HG02943 (cell line): ENCODE results near the gene PRELID3B.

Source experiments
- ATAC-seq: cut with Tn5 transposase; IDR thresholded peaks from one replicate; pipeline ENCODE4 v1.9.1; 2021; ENCODE audit warnings: mild to moderate bottlenecking, low read depth, moderate library complexity; ENCODE audit not compliant: unreplicated experiment

PRELID3B gene

DNA sequence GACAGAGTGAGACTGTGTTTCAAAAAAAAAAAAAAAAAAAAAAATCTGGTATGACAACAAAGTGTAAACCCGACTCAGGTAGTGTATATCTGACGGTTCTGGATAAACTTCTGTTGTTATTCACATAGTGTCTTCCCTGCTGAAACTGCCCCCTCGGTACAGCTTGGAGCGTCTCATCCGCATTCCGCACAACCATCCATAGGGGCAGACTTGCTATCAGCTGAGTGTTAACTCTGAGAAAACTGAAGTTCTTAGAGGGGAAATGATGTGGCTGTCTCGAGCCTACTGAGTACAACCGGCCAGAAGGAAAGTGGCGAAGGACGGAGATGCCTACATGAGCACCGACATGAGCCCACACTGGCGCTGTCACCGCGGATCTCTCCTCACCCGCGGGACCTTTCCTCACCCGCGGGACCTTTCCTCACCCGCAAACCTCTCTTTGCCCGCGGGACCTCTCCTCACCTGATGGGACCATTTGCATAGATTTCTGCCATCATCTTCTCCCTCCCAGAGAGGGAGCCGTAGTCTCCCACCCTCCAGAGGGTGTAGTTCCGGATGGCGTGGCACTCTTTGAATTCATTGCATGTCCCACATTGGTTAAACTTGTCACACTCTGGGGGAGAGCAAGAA lies 45.3 kb downstream of the PRELID3B start:
- no peak for ATAC-seq

DNA sequence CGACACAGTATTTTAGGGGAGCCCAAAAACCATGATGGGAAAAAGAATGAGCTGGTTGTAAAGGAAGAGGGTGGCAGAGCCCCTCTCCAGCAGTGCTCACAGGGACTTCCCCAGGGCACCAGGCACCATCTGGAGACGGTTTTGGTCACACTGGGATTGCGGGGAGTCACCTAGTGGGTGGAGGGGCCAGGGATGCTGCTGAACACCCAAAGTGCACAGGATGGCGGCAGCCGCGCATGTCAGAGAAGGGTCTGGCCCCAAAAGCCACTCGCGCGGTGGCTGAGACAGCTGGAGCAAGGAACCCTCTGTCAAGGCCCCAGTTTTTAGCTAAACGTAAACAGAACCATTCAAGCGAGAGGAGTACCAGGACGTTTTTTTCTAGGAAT lies 46.4 kb downstream of the PRELID3B start:
- ATAC-seq, result no peak

DNA sequence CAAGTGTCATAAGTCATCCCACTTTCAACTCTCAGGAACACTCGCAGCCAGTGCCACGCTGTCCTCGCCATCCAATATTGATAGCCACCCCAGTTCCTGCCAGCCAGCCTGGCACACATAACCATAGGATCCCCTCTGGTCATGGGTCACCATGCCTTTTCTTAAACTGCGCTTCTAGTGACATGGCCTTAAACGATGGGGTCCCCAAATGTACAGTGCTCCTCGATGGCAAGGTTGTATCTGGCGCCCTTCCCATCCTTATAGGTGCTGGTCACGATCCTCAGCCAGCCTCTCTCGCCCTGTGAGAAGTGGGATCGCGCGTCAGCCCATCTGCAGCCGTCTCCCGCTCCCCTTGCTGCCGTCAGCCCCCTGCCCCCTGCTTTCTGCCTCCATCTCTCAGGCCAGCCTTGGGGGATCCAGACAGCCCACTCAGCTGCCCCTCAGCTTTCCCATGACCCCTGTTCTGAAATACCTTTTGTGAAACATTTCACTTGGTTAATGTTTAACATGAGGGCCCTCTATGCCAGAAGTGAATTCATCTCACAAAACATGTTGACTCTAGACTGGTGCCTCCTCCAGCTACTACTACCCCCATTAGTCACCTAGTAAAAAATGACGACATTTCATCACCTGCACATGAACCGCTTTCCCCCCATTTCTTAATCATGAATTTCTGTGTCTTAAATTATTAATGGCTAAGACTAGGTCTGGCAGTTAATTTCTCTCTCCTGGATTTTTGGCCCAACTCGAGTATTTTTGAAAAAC lies 46.9 kb downstream of the PRELID3B start:
- ATAC-seq, result no peak

DNA sequence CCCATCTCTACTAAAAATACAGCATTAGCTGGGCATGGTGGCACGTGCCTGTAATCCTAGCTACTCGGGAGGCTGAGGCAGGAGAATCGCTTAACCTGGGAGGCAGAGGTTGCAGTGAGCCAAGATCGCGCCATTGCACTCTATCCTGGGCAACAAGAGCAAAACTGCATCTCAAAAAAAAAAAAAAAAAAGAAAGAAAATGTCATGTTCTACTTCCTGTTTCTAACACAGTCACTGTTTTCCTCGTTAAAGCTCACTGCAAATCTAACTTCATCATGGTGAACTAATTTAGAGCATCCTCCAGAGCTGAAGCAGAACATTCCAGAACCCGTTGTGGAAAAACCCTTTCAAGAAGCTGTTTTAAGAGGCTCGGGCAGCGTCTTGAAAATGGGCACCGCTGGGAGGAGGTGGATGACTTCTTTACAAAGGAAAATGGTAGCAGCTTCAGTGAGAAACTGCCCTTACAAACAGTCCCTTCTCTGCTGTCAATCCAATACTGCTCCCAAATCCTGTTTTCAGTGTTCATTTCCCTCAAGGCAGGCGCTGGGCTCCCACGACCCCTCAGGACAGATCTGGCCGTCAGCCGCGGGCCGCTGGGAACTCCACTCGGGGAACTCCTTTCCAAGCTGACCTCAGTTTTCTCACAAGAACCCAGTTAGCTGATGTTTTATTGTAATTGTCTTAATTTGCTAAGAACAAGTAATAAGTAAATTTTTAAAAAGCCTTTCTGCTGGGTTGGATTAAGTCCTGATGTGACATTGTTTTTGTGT lies 48.0 kb downstream of the PRELID3B start:
- ATAC-seq, result no peak

DNA sequence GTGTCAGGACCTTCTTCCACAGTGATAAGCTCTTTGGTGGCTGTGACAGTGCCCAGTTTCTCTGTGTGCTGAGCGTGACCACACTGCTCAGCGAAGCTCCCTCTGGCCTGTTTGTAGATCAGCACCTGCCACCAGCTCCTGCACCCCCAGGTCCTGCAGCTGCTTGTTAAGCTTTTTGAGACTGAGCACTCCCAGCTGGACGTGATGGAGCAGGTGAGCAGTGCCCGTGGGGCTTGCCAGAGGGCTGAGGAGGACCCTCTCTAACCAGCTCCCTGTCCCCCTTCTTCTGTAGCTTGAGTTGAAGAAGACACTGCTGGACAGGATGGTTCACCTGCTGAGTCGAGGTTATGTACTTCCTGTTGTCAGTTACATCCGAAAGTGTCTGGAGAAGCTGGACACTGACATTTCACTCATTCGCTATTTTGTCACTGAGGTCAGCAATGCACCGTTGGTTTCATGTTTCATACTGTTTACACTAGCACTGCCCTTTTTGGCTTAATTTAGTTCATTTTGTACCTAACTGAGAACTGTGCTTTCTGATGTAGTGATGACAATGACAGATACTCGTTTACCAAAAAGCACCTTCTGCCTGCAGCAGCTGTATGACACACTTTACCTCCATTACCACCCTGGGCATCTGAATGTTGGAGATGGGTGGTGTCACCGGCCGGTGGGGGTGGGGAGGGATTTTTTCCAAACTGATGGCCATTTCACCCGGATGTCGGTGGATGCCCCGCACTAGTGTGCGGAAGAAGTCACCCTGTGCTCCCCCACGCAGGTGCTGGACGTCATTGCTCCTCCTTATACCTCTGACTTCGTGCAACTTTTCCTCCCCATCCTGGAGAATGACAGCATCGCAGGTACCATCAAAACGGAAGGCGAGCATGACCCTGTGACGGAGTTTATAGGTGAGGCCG lies 49.0 kb downstream of the PRELID3B start:
- ATAC-seq, result no peak

DNA sequence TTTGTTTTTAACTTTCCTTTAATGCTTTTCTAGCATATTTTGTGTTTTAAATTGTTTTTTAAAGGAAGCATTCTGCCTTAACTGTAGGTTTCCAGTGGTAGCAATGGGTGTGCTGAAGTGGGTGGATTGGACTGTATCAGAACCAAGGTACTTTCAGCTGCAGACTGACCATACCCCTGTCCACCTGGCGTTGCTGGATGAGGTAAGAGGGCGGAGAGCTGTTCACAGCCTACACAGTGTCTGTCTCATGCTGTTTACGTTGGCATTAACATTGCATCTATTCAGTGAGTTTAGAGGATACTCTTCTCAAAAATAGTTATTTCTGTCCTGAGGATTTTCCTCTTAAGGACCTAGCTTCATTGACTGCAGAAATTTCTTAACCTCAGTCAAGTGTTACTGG lies 49.7 kb downstream of the PRELID3B start:
- ATAC-seq, result no peak

DNA sequence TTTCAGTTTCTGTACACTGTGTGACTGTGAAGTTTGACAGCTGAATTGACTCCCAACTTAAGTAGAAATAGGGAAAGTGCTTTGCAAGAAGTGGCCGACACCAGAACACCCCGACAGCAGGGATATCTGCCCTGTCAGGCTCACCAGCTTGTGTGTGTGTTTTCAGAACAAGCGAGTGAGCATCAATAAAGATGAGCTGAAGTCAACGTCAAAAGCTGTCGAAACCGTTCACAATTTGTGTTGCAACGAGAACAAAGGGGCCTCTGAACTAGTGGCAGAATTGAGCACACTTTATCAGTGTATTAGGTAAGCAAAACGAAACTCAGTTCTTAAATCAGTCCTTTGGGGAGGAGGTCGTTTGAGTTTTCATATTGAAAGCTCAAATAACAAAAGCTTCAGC lies 50.9 kb downstream of the PRELID3B start:
- ATAC-seq, result no peak

DNA sequence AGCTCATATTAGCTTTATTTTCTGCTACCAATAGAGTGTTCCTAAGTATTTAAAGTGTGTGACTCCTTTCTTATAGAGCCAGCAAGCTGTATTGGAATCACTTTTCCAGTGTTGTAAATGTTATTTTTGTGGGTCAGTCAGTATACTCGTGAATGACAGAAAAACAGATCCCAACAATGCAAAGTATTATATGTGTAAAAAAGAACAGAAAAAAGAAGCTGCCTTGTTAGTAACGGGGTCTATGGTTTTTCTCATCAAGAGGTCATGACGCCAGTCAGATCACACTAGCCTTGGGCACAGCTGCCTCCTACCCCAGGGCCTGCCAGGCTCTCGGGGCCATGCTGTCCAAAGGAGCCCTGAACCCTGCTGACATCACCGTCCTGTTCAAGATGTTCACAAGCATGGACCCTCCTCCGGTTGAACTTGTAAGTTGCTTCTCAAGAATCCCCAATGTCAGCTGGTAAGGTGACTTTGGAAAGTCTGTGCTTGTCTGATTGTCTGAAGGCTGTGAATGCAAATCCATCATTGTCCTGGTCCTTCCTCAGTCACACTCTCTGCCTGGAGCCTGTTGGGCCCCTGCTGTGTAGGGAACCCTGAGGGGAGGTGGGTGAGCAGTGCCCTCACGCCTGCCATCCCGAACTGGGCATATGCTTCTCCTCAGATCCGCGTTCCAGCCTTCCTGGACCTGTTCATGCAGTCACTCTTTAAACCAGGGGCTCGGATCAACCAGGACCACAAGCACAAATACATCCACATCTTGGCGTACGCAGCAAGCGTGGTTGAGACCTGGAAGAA lies 51.7 kb downstream of the PRELID3B start:
- no peak for ATAC-seq

DNA sequence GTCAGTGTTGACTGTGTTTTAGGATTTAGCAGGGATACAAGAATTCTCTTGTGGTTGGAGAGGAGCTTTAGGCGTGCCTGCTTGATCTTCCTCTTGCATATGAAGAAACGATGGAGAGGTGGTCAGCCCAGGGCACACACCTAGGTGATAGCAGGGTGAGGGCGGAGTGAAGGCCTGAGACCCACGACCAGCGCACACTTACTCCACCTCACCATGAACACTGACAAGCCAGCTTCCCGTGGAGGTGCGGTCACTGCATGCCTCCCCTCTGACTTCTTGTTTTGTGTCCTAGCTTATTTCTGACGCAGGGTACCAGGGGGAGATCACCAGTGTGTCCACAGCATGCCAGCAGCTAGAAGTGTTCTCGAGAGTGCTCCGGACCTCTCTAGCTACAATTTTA lies 53.4 kb downstream of the PRELID3B start:
- no peak for ATAC-seq

DNA sequence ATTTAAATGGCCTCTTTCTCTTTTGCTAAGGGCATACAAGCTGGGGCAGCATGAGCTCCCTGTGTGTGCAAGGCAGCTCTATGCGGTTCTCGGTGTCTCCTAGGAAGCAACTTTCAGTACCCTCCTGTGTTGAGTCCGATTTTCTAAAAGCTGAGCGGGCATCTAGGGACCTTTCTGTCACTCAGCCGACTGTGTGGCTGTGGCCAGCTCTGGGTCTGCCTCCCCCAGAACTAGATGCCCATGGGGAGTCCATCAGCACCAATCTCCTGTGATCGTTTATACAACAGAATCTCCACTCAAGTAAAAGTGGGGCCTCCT lies 54.1 kb downstream of the PRELID3B start:
- ATAC-seq, result no peak

DNA sequence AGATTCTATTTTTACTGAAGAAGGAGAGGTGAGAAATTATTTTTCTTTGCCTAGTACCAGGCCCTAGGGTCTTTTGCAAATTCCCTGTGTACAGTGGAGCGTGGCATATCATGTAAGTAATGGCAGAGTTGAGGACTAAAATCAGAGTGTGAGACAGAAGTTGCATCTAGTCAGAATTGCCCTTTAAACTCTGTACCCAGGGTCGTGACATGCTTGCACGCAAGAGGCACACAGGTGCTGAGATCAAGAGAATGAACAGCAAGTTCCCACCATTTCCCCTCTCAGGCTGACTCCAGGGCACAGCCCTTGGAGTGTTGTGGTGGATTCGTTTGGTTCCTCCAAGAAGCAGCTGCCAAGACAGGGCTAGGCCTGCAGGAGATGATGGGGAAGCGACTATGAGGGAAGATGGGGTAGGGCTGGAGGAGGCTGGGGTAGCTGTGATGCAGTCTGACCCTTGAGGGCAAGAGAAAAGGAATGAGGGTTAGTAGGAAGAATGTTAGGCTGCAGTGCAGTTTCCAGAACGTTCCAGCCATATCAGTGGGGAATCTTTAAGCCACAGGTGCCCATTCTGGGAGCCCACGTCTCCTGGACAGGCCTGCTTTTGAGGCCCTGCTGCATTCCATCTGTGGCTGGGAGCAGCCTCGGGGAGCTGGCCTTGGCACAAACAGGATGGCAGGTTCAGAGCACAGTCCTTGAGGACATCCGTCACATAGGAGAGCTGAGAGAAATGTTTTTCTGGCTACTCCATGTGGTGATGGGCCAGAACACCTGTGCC lies 54.6 kb downstream of the PRELID3B start:
- ATAC-seq, result no peak

DNA sequence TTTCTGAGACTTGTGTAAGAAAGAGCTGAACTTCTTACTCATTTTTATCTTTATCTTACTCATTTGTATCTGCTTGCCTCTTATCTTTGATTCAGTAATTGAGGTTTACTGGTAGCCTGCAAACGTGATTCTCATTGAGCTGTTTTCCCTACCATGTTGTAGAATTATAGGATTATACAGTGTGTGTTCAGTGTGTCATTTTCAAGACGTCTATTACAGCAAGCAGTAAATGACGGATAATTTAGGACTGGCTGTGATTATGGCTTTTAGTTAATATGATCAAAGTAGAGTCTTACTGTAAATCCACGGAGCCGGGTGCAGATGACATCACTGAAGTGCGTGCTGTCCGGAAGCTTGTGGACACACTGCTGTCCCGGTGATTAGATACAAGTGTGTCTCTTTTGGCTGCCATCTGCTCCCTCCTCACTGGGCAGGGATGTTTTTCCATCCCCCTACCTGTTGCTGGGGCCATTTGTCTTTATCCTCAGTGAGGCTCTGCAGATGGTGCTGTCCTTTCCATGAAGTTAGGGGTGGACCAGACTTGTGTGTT lies 55.5 kb downstream of the PRELID3B start:
- ATAC-seq, result no peak

DNA sequence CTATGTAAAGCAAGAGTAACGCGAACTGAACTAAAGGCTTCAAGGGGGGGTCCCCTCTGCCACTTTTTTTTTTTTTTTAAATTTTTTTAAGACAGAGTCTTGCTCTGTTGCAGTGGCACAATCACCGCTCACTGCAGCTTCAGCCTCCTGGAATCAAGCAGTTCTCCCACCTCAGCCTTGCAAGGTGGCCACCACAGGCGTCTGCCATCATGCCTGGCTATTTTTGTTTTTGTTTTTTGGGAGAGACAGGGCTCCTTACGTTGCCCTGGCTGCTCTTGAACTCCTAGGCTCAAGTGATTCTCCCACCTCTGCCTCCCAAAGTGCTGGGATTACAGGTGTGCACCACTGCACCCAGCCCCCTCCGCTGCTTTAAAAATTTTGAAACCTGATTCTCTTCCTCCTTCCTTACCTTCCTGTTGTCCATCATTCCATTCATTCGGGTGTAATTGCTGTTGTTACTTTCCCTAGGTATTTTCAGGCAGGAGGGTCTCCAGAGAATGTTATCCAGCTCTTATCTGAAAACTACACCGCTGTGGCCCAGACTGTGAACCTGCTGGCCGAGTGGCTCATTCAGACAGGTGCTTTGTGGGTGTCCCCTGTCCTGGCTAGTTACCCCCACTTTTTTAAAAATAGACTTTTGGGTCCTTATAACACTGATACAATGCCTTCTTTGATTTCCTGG lies 56.2 kb downstream of the PRELID3B start:
- no peak for ATAC-seq

DNA sequence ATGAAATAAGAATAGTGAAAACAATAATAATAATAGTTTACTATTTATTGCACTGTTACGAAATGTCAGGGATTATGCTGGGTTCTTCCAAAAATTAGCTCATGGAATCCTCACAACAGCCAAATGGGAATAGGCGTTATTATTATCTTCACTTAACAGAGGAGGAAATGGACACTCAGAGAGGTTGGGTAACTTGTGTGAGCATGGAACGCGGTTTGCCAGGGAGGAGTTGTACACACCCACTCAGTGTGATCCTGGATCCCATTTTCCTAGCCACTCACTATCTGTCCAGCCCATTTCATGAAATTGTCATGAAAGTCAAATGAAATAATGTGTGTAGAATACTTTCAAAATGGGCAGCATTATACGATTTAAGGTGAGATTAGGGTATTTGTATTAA lies 56.9 kb downstream of the PRELID3B start:
- ATAC-seq, result no peak

DNA sequence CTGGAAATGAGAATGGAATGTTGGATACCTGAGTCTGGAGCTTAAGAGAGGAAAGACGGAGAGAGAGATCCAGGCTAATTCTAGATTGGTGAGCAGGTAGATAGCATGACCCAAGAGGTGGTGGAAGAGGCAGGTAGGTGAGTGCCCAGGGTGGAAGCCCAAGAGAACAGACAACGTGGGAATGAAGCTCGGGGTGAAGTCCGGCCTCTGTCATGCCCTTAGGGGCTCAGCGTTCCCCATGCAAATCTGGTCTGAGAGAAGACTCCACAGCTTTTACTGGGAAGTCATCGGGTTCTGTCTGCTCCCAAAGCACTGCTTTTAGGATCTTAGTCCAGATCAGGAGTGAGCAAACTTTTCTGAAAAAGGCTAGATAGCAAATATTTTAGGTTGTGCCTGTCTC lies 57.9 kb downstream of the PRELID3B start:
- ATAC-seq, result no peak
